Aorta (tissue), 5 donors: ENCODE data around the gene UEVLD. TPM values are rescaled to one million over a fixed set of nuclear protein-coding genes. Genes with fewer than 3 reads are reported as not detected.
"Not testable (repeated sequence)": the region's sequence is repeated elsewhere in the genome, so short reads cannot be mapped to it uniquely, and the experiment has no call there.

Experiments used
- ATAC-seq: fragments of 200-7000 bp; cut with Tn5 transposase; one replicate; pipeline ENCODE4 v1.9.1; 2022; ENCODE audit warnings: moderate library complexity; ENCODE audit not compliant: low FRiP score
- DNase-seq, 2 donors: peaks; one replicate each; pipeline ENCODE4 v3.0.0-alpha.2; 2020
- H3K27ac ChIP-seq, 2 donors: one replicate each; pipeline ENCODE4 v1.5.1; 2013; ENCODE audit warnings: low read length in 2 of 2, mild to moderate bottlenecking in 2 of 2, moderate library complexity in 2 of 2, control low read depth in 1 of 2, inconsistent platforms in 1 of 2, low read depth in 1 of 2
- H3K27me3 ChIP-seq, 2 donors: one replicate each; pipeline ENCODE4 v1.6.1; 2013; ENCODE audit warnings: control low read depth in 1 of 2, low read length in 1 of 2, mild to moderate bottlenecking in 1 of 2, moderate library complexity in 1 of 2; ENCODE audit not compliant: insufficient read depth in 2 of 2, control insufficient read depth in 1 of 2
- H3K36me3 ChIP-seq, 2 donors: one replicate each; pipeline ENCODE4 v1.6.1; 2013; ENCODE audit warnings: control low read depth in 1 of 2, low read length in 1 of 2, mild to moderate bottlenecking in 1 of 2; ENCODE audit not compliant: insufficient read depth in 2 of 2, control insufficient read depth in 1 of 2
- H3K4me1 ChIP-seq, 2 donors: one replicate each; pipeline ENCODE4 v1.6.1; 2013; ENCODE audit warnings: low read length in 2 of 2, control low read depth in 1 of 2, mild to moderate bottlenecking in 1 of 2, moderate library complexity in 1 of 2; ENCODE audit not compliant: insufficient read depth in 2 of 2, control insufficient read depth in 1 of 2
- H3K4me3 ChIP-seq, 2 donors: one replicate each; pipeline ENCODE4 v1.5.1; 2013; ENCODE audit warnings: low read length in 2 of 2, control low read depth in 1 of 2, mild to moderate bottlenecking in 1 of 2
- H3K9me3 ChIP-seq: one replicate; pipeline ENCODE4 v1.6.1; 2013; ENCODE audit warnings: mild to moderate bottlenecking, low read length; ENCODE audit not compliant: control insufficient read depth
- WGBS, 2 donors: extraction: QIAGEN DNeasy Blood & Tissue Kit; methylation state at CpG; one replicate each; pipeline ENCODE4 v1.1.7; 2013; 5-methylcytosine and 5-hydroxymethylcytosine counted together
- intact Hi-C, 2 donors: fragments of 100-400 bp; cut with DNase I; formaldehyde crosslinking; loops; one replicate each; pipeline versions ENCODE4 v1.14.2 to v1.15.0; 2022
- polyA plus RNA-seq, 2 donors: library from polyadenylated mRNA; stranded (reverse); fragments of 200-250 nt; gene quantifications; one replicate each; pipeline ENCODE4 v1.2.3, GENCODE V29; 2013
- total RNA-seq, 2 donors: library from RNA; stranded (reverse); fragmentation: NEBNext Ultra II Directional; extraction: Animal tissue kit (Norgen Biotek cat#: 25700); gene quantifications; one replicate each; pipeline ENCODE4 v1.2.1, GENCODE V29; 2021
- donor health status: healthy with polysubstance abuse.
- donor health status: Bipolar disorder and iron deficiency.
- donor health status: DM: no; HTN: no; CAD: no.
- donor health status: DM: no; HTN: no; CAD: no.
- donor health status: DM: yes; HTN: yes; CAD: no.

The UEVLD gene
- total and polyA plus RNA-seq, 4 donors = 11.4 to 25.2 (median 20.5) TPM

- intact Hi-C loops = no loop called here
- DNase-seq = no peak
- H3K4me1 ChIP-seq = peaks cover 0 to under 1% of the 10 kb centered on the region in 2 donors
- ATAC-seq = no peak
- no peaks in the 10 kb centered on the region for H3K9me3 ChIP-seq
- H3K27ac ChIP-seq = no peak overlapping the region
- no peak overlapping the region for H3K4me3 ChIP-seq
- WGBS, 2 donors = 69 to 71% methylated on average over 5 of the region's 5 CpGs
- H3K27me3 ChIP-seq = no peaks in the 10 kb centered on the region
- H3K36me3 ChIP-seq = peaks cover 0 to 2% of the 10 kb centered on the region in 2 donors
Observed at GRCh38 chr11:18594999-18595749, 6.6 kb upstream of the UEVLD start.

DNA sequence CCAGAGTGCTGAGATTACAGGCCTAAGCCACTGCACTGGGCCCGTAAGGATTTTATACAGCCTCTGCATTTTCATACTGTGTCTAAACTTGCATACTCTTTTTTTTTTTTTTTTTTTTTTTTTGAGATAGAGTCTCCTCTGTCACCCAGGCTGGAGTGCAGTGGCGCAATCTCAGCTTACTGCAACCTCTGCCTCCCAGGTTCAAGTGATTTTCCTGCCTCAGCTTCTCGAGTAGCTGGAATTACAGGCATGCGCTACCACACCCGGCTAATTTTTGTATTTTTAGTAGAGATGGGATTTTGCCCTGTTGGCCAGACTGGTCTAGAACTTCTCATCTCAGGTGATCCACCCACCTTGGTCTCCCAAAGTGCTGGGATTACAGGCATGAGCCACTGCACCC, 5.6 kb upstream of the UEVLD start:
- H3K27ac ChIP-seq, H3K9me3 ChIP-seq, H3K4me1 ChIP-seq, DNase-seq, H3K27me3 ChIP-seq, H3K36me3 ChIP-seq, ATAC-seq, intact Hi-C loops, H3K4me3 ChIP-seq: not testable (repeated sequence)
- whole genome bisulfite sequencing, 2 donors = 88 to 93% methylated on average over 5 of the region's 5 CpGs

- H3K27ac ChIP-seq = no peak overlapping the region
Observed at GRCh38 chr11:18590571-18590970, 2.0 kb upstream of the UEVLD start.

GRCh38 chr11:18581825-18582224, 6.7 kb downstream of the UEVLD start:
- ATAC-seq (no peak), DNase-seq (no peak)
- no peaks in the 10 kb centered on the region for H3K4me1 ChIP-seq
- peaks cover 0 to 2% of the 10 kb centered on the region in 2 donors for H3K36me3 ChIP-seq
- H3K4me3 ChIP-seq = no peak overlapping the region
- no peaks in the 10 kb centered on the region for H3K27me3 ChIP-seq
- H3K9me3 ChIP-seq = no peaks in the 10 kb centered on the region
- intact Hi-C loops = no loop called here
- WGBS, 2 donors = 85 to 89% methylated on average over 1 of the region's 1 CpG
- no peak overlapping the region for H3K27ac ChIP-seq

More at GRCh38 chr11:18590571-18590970, 2.0 kb upstream of the UEVLD start:
- intact Hi-C loops = no loop called here
- DNase-seq = no peak
- H3K27me3 ChIP-seq = no peaks in the 10 kb centered on the region
- peaks cover 0 to under 1% of the 10 kb centered on the region in 2 donors for H3K36me3 ChIP-seq
- no peak for ATAC-seq
- H3K4me3 ChIP-seq = no peak overlapping the region
- WGBS, 2 donors = 52 to 58% methylated on average over 2 of the region's 2 CpGs
- H3K4me1 ChIP-seq = peaks cover 6 to 11% of the 10 kb centered on the region in 2 donors
- H3K9me3 ChIP-seq = no peaks in the 10 kb centered on the region

GRCh38 chr11:18580113-18580766, 8.3 kb downstream of the UEVLD start:
- H3K36me3 ChIP-seq = peaks cover 0 to 2% of the 10 kb centered on the region in 2 donors
- 78 to 87% methylated on average over 2 of the region's 2 CpGs for WGBS, 2 donors
- DNase-seq = no peak
- no peaks in the 10 kb centered on the region for H3K9me3 ChIP-seq
- no peak overlapping the region for H3K27ac ChIP-seq
- H3K4me3 ChIP-seq = no peak overlapping the region
- no peaks in the 10 kb centered on the region for H3K27me3 ChIP-seq
- no peaks in the 10 kb centered on the region for H3K4me1 ChIP-seq
- intact Hi-C loops = no loop called here
- no peak for ATAC-seq

DNA sequence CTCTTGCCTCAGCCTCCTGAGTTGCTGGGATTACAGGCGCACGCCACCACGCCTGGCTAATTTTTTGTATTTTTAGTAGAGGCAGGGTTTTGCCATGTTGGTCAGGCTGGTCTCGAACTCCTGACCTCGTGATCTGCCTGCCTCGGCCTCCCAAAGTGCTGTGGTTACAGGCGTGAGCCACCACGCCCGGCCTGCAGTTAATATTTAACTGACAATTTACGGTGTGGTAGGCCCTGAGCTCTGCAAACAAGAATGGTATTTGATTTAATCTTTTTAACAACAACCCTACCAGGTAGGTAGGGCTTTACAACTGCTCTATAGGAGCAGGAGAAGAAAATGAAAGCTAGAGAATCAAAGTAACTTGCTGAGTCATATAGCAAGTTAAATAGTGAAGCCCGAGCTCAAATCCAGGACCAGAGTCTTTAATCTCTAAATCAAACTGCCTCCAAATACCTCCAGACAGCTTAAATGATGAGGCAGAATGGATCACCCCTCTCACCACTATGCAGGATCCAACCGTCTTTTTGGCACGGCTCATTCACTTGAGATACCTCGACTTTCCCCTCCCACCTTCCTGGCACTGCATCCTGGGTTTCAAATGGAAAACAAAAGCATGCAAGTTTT, 9.4 kb downstream of the UEVLD start:
- Histone ChIP-seq H3K9me3 (no peaks in the 10 kb centered on the region), H3K36me3 (peaks cover 0 to 2% of the 10 kb centered on the region in 2 donors), H3K4me1 (no peaks in the 10 kb centered on the region), H3K27me3 (no peaks in the 10 kb centered on the region), H3K4me3 (no peak overlapping the region), H3K27ac (no peak overlapping the region)
- ATAC-seq (no peak), DNase-seq (no peak)
- intact Hi-C loops = no loop called here
- 89 to 90% methylated on average over 14 of the region's 14 CpGs for WGBS, 2 donors

DNA sequence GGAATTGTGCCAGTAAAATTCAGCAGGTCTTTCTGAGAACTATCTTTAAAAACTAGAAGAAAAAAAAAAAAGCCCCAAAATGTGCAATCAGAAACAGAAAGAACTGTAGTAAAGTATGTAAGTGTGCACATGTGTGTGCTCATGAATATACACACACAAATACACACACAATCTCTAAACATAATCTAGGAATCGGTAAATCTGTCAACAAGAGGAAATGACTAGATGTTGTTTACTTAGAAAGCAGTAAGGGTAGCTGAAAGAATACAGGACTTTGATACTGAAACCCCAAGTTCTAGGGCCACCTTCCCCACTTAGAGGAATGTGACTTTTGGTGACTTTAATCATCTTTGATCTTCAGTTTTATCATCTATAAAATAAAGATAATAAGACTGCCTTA, 13.2 kb downstream of the UEVLD start:
- no peaks in the 10 kb centered on the region for H3K9me3 ChIP-seq
- DNase-seq (no peak), ATAC-seq (no peak)
- no peak overlapping the region for H3K27ac ChIP-seq
- no peak overlapping the region for H3K4me3 ChIP-seq
- H3K4me1 ChIP-seq = no peaks in the 10 kb centered on the region
- intact Hi-C loops = no loop called here
- peaks cover 2 to 4% of the 10 kb centered on the region in 2 donors for H3K36me3 ChIP-seq
- WGBS, 2 donors = 63 to 64% methylated on average over 1 of the region's 1 CpG
- no peaks in the 10 kb centered on the region for H3K27me3 ChIP-seq

GRCh38 chr11:18567081-18567480, 21.5 kb downstream of the UEVLD start:
- H3K4me1 ChIP-seq = no peaks in the 10 kb centered on the region
- no peaks in the 10 kb centered on the region for H3K27me3 ChIP-seq
- ATAC-seq (no peak), DNase-seq (no peak)
- 89 to 96% methylated on average over 3 of the region's 3 CpGs for WGBS, 2 donors
- H3K4me3 ChIP-seq = no peak overlapping the region
- no peak overlapping the region for H3K27ac ChIP-seq
- intact Hi-C loops = no loop called here
- no peaks in the 10 kb centered on the region for H3K9me3 ChIP-seq
- no peaks in the 10 kb centered on the region for H3K36me3 ChIP-seq
